Right ventricle myocardium inferior (tissue), 1 donor: ENCODE measurements around the gene NOX4. TPM values are rescaled to one million over a fixed set of nuclear protein-coding genes. Genes with fewer than 3 reads are reported as not detected.
A peak's percentile ranks its signal among the peaks of the same experiment; 100 is the strongest.
"Not testable (repeated sequence)": the region's sequence is repeated elsewhere in the genome, so short reads cannot be mapped to it uniquely, and the experiment has no call there.

Experiments used
- ATAC-seq: fragments of 200-7000 bp; cut with Tn5 transposase; one replicate; pipeline ENCODE4 v1.9.1; 2020; ENCODE audit warnings: mild to moderate bottlenecking, moderate library complexity
- DNase-seq: peaks from one replicate; pipeline ENCODE4 v3.0.0; 2021; ENCODE audit errors: missing footprints
- intact Hi-C: fragments of 100-400 bp; cut with DNase I; formaldehyde crosslinking; loops from one replicate; pipeline ENCODE4 v1.11.0; 2022
- total RNA-seq: library from RNA; stranded (reverse); fragmentation: NEBNext Ultra II Directional; extraction: Animal tissue kit (Norgen Biotek cat#: 25700); gene quantifications from one replicate; pipeline ENCODE4 v1.2.1, GENCODE V29; 2021
- donor health status: DM: no; HTN: yes; CAD: no; lungs with severe emphysema.

Gene NOX4
- total RNA-seq, 1 donor from 2014 or later: 1.5 TPM

GRCh38 chr11:89484896-89485295 lies 6.3 kb downstream of the NOX4 start:
- DNase-seq (no peak), ATAC-seq (no peak)
- intact Hi-C loops: no loop called here

- DNase-seq: no peak
- intact Hi-C loops: no loop called here
Observed at GRCh38 chr11:89477175-89477574, 14.0 kb downstream of the NOX4 start.

GRCh38 chr11:89463266-89463780 lies 27.9 kb downstream of the NOX4 start:
- ATAC-seq (no peak), DNase-seq (no peak)
- intact Hi-C loops: no loop called here

More at GRCh38 chr11:89477175-89477574, 14.0 kb downstream of the NOX4 start:
- ATAC-seq: no peak

- ATAC-seq: no peak
- DNase-seq: no peak
Observed at GRCh38 chr11:89458716-89459115, 32.5 kb downstream of the NOX4 start.

GRCh38 chr11:89457190-89457589 lies 34.0 kb downstream of the NOX4 start:
- no peak for DNase-seq
- intact Hi-C loops: no loop called here
- no peak for ATAC-seq

More at GRCh38 chr11:89458716-89459115, 32.5 kb downstream of the NOX4 start:
- intact Hi-C loops: no loop called here

GRCh38 chr11:89456681-89457080 lies 34.5 kb downstream of the NOX4 start:
- ATAC-seq: no peak
- intact Hi-C loops: no loop called here
- DNase-seq: no peak

- intact Hi-C loops: no loop called here
- ATAC-seq: no peak
- DNase-seq: no peak
Observed at GRCh38 chr11:89452780-89453179, 38.4 kb downstream of the NOX4 start.

- DNase-seq (no peak), ATAC-seq (no peak)
- intact Hi-C loops: no loop called here
Observed at GRCh38 chr11:89447845-89448244, 43.3 kb downstream of the NOX4 start.

- no peak for ATAC-seq
- intact Hi-C loops: no loop called here
- DNase-seq: no peak
Observed at GRCh38 chr11:89443361-89444322, 47.5 kb downstream of the NOX4 start.

GRCh38 chr11:89442801-89443200 lies 48.4 kb downstream of the NOX4 start:
- DNase-seq (no peak), ATAC-seq (no peak)
- intact Hi-C loops: no loop called here

- DNase-seq: no peak
- intact Hi-C loops: no loop called here
- no peak for ATAC-seq
Observed at GRCh38 chr11:89441606-89442005, 49.6 kb downstream of the NOX4 start.

- no peak for ATAC-seq
- no peak for DNase-seq
- intact Hi-C loops: no loop called here
Observed at GRCh38 chr11:89437317-89437716, 53.9 kb downstream of the NOX4 start.

GRCh38 chr11:89436071-89436470 lies 55.1 kb downstream of the NOX4 start:
- peak; percentile 48 for ATAC-seq
- DNase-seq: no peak
- intact Hi-C loops: no loop called here

- ATAC-seq: no peak
Observed at GRCh38 chr11:89433278-89433677, 57.9 kb downstream of the NOX4 start.

GRCh38 chr11:89432182-89432581 lies 59.0 kb downstream of the NOX4 start:
- intact Hi-C loops, DNase-seq, ATAC-seq: not testable (repeated sequence)

More at GRCh38 chr11:89433278-89433677, 57.9 kb downstream of the NOX4 start:
- DNase-seq: no peak
- intact Hi-C loops: no loop called here

GRCh38 chr11:89426501-89426900 lies 64.7 kb downstream of the NOX4 start:
- intact Hi-C loops, DNase-seq, ATAC-seq: not testable (repeated sequence)

GRCh38 chr11:89421718-89422117 lies 69.5 kb downstream of the NOX4 start:
- intact Hi-C loops: no loop called here
- no peak for ATAC-seq
- DNase-seq: no peak

GRCh38 chr11:89420981-89421380 lies 70.2 kb downstream of the NOX4 start:
- ATAC-seq (no peak), DNase-seq (no peak)
- intact Hi-C loops: no loop called here

GRCh38 chr11:89416961-89417360 lies 74.2 kb downstream of the NOX4 start:
- ATAC-seq (no peak), DNase-seq (no peak)
- intact Hi-C loops: no loop called here

- intact Hi-C loops, ATAC-seq: not testable (repeated sequence)
- DNase-seq: peak; percentile 40
Observed at GRCh38 chr11:89411112-89411511, 80.1 kb downstream of the NOX4 start.
